Mammary microvascular endothelial cell (primary cell): ENCODE results near the gene BMPR1B. TPM values are rescaled to one million over a fixed set of nuclear protein-coding genes. Genes with fewer than 3 reads are reported as not detected.

Experiments
- total RNA-seq: library from RNA; depleted of rRNA; stranded (reverse); fragments of >200 nt; gene quantifications from 2 replicates; pipeline ENCODE4 v1.2.3, GENCODE V29; 2015

Gene BMPR1B
- total RNA-seq: not detected in 2 replicates

GRCh38 chr4:94757192-94758140 is at the start of gene BMPR1B:
BMPR1B (plus strand) TSS chr4:94757955; CDS start chr4:95104425, 346,470 bp downstream.

